HG02943 (cell line): ENCODE results near the gene NEFH.
"Not testable (repeated sequence)": the region's sequence is repeated elsewhere in the genome, so short reads cannot be mapped to it uniquely, and the experiment has no call there.

Experiments
- ATAC-seq: cut with Tn5 transposase; IDR thresholded peaks from one replicate; pipeline ENCODE4 v1.9.1; 2021; ENCODE audit warnings: mild to moderate bottlenecking, low read depth, moderate library complexity; ENCODE audit not compliant: unreplicated experiment

NEFH gene, protein sequence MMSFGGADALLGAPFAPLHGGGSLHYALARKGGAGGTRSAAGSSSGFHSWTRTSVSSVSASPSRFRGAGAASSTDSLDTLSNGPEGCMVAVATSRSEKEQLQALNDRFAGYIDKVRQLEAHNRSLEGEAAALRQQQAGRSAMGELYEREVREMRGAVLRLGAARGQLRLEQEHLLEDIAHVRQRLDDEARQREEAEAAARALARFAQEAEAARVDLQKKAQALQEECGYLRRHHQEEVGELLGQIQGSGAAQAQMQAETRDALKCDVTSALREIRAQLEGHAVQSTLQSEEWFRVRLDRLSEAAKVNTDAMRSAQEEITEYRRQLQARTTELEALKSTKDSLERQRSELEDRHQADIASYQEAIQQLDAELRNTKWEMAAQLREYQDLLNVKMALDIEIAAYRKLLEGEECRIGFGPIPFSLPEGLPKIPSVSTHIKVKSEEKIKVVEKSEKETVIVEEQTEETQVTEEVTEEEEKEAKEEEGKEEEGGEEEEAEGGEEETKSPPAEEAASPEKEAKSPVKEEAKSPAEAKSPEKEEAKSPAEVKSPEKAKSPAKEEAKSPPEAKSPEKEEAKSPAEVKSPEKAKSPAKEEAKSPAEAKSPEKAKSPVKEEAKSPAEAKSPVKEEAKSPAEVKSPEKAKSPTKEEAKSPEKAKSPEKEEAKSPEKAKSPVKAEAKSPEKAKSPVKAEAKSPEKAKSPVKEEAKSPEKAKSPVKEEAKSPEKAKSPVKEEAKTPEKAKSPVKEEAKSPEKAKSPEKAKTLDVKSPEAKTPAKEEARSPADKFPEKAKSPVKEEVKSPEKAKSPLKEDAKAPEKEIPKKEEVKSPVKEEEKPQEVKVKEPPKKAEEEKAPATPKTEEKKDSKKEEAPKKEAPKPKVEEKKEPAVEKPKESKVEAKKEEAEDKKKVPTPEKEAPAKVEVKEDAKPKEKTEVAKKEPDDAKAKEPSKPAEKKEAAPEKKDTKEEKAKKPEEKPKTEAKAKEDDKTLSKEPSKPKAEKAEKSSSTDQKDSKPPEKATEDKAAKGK

GRCh38 chr22:29479417-29480261 is at the start of gene NEFH:
Gene NEFH, plus strand, starts transcription at chr22:29480218. Its CDS starts 45 bp downstream, at chr22:29480263.
- ATAC-seq, result no peak

- no peak for ATAC-seq
These were observed 48.0 kb upstream of the NEFH start for GRCh38 chr22:29431986-29432385.

DNA sequence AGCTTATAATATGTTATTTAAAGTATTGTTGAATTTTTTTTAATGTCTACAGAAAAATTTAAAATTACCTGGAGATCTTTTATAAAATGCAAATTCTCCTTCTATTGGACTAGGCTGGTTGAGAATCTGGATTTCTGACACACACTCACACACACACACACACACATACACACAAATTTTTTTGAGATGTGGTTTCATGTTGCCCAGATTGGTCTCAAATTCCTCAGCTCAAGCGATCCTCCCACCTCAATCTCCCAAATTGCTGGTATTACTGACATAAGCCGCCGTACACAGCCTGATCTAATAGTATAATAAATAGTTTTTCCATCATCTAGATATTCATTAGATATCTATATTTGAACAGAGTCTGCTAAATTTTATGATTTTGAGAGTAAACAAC is 46.2 kb upstream of the NEFH start:
- ATAC-seq, result no peak

DNA sequence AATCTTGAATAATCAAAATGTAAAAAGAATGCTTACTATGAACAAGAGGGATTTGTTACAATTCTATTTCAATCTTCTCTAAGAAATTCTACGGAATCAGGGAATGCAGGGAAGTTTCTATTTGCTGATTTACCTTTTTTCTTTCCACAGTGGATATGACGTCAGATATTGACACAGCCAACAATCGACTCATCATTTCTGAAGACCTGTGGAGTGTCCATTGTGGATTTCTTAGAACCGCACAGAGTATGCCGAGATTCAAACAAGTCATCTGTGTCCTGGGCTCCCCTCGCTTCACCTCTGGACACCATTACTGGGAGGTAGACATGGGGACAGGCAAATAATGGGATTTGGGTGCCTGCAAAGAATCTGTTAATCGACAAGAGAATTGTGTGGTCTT is 45.7 kb upstream of the NEFH start:
- no peak for ATAC-seq

DNA sequence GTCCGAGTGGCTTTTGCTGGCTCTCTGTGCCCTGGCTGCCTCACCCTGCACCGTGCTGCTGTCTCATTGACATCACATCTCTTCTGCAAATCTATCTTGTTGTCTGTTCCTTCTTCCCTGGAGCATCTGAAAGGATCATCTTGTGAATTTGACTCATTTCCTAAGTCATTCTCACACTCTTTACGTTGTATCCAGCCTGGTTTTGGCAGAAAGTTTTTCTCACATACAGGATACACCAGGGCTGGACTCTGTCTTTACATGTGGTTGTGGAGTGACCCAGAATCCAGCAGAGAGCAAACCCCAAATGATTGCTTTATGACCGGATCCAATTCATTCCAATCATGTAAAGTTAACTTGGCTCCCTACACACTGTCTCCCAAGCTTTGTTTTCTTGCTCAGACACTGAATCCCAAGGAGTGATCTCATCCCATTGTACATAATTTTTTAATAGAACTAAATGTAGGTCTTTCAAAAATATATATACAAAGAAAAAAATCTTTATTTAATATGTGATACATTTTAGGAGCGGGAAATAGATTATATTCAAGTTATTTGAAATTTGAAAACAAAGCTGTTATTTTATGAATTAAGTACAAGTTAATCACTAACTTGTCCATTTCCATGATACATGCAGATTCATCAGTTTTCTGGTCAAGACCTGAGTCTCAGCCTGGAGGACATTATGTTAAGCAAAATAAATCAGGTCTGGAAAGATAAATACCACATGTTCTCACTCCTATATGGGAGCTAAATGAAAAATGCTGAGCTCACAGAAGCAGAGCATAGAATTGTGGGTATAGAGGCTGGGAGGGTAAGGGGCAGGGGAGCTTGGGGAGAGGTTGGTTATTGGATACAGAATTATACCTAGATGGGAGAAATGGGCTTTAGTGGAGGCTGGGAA is 44.5 kb upstream of the NEFH start:
- ATAC-seq, result no peak

- not testable (repeated sequence) for ATAC-seq
These were observed 41.7 kb upstream of the NEFH start, which contains the start of gene RFPL1 for GRCh38 chr22:29438283-29438682. Gene RFPL1, plus strand, starts transcription at chr22:29438583.

DNA sequence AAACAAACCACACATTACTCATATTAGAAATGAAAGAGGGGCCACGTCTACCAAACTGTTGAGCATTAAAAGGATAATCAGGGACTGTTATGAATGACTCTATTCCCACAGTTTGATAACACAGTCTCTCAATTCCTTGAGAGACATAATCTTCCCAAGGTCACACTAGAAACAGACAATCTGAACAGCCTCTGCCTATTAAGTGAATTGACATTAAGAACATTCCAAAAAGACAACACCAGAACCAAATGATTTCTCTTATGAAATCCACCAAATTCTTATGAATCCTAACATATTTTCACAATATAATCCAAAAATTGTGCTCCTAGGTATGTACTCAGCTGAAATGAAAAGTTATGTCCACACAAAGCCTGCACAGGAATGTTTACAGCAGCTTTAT is 37.0 kb upstream of the NEFH start:
- no peak for ATAC-seq

GRCh38 chr22:29443452-29443851 is 36.6 kb upstream of the NEFH start:
- ATAC-seq, result no peak

DNA sequence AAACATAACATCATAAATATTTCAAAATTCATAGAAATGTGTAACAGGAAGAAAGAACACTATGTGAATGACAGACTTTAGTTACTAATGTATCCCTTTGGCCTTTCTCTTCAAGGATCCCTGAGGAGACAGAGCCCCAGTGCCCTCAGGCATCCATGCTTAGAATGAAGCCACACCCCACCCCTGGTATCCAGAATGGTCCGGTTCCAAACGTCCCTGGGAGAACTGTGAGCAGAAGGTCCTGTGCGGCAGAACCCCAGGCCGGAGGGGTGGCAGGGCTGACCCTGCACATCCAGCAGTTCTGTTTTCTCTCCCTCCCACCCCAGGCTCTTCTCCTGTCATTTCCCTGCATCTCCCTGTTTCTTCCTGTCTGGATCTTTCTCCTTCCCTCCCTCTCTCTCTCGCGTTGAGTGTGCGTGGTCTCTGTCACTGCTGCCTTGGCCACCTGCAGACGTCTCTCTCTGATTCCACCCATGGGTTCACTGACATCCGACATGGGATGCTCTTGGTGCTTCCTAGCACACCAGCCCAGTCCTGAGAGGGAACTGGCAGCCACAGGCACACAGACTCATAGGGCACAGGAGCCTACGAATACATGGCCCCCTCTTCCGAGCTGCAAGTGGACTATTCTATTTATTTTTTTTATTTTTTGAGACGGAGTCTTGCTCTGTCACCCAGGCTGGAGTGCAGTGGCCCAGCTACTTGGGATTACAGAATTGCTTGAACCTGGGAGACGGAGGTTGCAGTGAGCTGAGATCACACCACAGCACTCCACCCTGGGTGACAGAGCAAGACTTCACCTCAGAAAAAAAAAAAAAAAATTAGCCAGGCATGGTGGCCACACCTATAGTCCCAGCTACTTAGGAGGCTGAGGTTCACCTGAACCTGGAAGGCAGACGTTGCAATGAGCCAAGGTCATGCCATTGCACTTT is 35.9 kb upstream of the NEFH start:
- no peak for ATAC-seq

DNA sequence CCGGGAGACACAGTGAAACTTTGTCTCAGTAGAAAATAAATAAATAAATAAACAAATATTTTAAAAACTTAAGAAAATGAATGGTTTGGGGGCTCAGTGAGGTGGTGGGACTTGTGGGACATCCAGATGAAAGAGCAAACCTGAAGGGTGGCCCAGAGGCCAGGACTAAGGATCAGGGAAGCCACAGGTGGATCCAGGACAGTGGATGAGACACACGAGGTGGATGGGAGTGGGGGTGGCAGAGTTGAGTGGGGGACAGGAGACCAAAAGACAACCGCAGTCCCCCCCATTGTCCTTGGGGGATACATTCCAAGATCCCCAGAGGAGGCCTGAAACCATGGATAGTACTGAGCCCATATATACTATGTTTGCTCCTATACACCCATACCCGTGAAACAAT is 34.5 kb upstream of the NEFH start:
- ATAC-seq, result no peak

DNA sequence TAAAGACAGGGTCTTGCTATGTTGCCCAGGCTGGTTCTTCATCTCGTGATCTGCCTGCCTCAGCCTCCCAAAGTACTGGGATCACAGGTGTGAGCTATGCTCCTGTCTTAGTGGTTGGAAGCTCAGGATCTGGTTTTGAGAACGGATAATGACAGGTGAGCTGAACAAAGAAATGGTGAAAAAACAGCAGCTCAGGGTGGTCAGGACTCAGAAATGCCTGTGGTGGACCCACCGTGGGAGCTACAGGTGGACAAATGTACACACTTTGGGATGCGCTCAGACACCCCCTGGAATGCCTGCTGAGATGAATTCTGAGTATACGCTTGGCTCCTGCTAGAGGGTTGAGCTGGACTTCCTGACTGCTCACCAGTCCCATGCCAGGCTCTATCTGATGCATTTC is 32.1 kb upstream of the NEFH start:
- ATAC-seq, result no peak

- no peak for ATAC-seq
These were observed 30.6 kb upstream of the NEFH start for GRCh38 chr22:29449296-29449875.

GRCh38 chr22:29450222-29450621 is 29.8 kb upstream of the NEFH start:
- no peak for ATAC-seq

DNA sequence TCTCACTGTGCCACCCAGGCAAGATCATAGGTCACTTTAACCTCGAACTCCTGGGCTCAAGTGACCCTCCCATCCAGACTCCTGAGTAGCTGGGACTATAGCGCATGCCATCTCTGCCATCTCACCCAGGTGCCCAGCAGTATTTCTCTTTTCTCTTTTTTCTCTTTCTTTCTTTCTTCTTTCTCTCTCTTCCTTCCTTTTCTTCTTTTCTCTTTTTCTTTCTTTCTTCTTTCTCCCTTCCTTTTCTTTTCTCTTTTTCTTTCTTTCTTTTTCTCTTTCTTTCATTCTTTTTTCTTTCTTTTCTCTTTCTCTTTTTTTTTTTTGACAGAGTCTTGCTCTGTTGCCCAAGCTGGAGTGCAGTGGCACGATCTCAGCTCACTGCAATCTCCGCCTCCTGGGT is 28.2 kb upstream of the NEFH start:
- no peak for ATAC-seq

- no peak for ATAC-seq
These were observed 25.7 kb upstream of the NEFH start for GRCh38 chr22:29454276-29454675.

GRCh38 chr22:29456211-29456671 is 23.8 kb upstream of the NEFH start:
- no peak for ATAC-seq

DNA sequence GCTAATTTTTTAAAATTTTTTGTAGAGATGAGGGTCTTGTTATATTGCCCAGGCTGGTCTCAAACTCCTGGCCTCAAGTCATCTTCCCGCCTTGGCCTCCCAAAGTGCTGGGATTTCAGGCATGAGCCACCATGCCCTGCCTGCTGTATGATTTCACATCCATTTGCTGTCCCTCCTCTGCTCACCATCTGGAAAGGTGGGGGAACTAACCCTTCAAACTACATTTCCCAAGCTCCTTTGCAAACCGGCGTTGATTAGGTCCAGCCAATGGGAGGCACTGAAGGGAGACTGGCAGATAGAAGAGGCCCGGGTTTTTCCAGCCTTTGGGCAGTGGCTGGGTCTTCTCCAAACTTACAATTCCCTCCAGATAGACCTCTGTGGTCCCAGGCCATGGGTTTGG is 22.3 kb upstream of the NEFH start:
- no peak for ATAC-seq

DNA sequence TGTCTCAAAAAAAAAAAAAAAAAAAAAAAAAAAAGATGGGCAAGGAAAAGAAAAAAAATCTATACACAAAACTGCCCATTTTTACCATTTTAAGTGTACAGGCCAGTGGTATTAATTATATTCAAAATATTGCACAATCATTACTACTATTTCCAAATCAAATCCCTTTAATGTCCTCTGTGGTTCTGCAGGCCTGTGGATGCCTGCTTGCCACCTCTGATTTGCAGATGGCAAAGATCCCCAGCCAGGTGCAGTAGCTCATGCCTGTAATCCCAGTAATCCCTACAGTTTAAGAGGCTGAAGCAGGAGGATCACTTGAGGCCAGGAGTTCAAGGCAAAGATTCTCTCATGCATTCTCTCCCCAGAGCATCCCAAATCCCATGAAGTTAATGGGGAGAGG is 21.5 kb upstream of the NEFH start:
- no peak for ATAC-seq
